HepG2 (cell line): ENCODE measurements around the gene CUL5.

ENCODE experiments used
- CTCF ChIP-seq: sonication (generic); formaldehyde crosslinking; IDR thresholded peaks from 2 replicates; pipeline ENCODE4 v1.5.0; 2020; ENCODE audit warnings: mild to moderate bottlenecking, missing genetic modification reagents, moderate library complexity
- EP300 ChIP-seq, 3 experiments: sonication (generic) in 1 of 3; formaldehyde crosslinking in 1 of 3; IDR thresholded peaks; 2 replicates each; pipeline versions ENCODE4 v1.5.1 to v1.6.1; 2011 to 2020; ENCODE audit warnings: low read depth in 2 of 3, low read length in 2 of 3, borderline replicate concordance in 1 of 3, improper control_type of control experiment in 1 of 3, mild to moderate bottlenecking in 1 of 3, missing genetic modification reagents in 1 of 3, moderate library complexity in 1 of 3
- JUN ChIP-seq: sonication (generic); formaldehyde crosslinking; IDR thresholded peaks from 2 replicates; pipeline ENCODE4 v1.4.0; 2020; ENCODE audit warnings: mild to moderate bottlenecking, missing genetic modification reagents
- ZNF660 ChIP-seq: sonication (generic); formaldehyde crosslinking; IDR thresholded peaks from 2 replicates; pipeline ENCODE4 v1.5.1; 2020; ENCODE audit warnings: mild to moderate bottlenecking, low read depth, missing genetic modification reagents, borderline replicate concordance
- TF ChIP-seq, protein P1 (sequence below), 2 experiments: sonication (generic) in 1 of 2; formaldehyde crosslinking in 1 of 2; IDR thresholded peaks; 2 replicates each; pipeline versions ENCODE4 v1.4.0 to v1.6.1; 2018 to 2020; ENCODE audit warnings: missing genetic modification reagents in 2 of 2, borderline replicate concordance in 1 of 2, low read depth in 1 of 2, mild to moderate bottlenecking in 1 of 2, missing biosample characterization in 1 of 2

DNA sequence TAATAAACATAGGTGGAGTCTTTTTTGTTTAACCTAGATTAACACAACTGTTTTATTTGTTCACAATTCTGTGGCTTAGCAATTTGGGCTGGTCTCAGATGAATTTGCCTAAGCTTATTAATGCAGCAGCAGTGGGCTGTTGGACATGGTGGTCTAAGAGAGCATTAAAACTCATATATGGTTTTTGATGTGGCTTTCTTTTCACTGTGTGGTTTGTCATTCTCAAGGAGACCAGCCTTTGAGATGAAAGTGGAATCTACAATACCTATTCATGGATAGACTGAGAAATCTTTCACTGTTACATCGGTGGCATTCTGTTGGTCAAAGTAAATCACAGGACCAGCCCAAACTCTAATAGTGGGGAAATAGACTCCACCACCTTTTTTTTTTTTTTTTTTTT is 39.6 kb downstream of the CUL5 start:
- TF ChIP-seq EP300 (IDR thresholded peaks at IDR 0.05; ENCODE audit: low read depth in 2 of 2, low read length in 2 of 2) (no peak), EP300 (CRISPR knock-in tag; IDR thresholded peaks at IDR 0.05; ENCODE audit: borderline replicate concordance) (no peak), CTCF (CRISPR knock-in tag) (no peak), ZNF660 (no peak), JUN (no peak)
- TF ChIP-seq, protein P1, sequence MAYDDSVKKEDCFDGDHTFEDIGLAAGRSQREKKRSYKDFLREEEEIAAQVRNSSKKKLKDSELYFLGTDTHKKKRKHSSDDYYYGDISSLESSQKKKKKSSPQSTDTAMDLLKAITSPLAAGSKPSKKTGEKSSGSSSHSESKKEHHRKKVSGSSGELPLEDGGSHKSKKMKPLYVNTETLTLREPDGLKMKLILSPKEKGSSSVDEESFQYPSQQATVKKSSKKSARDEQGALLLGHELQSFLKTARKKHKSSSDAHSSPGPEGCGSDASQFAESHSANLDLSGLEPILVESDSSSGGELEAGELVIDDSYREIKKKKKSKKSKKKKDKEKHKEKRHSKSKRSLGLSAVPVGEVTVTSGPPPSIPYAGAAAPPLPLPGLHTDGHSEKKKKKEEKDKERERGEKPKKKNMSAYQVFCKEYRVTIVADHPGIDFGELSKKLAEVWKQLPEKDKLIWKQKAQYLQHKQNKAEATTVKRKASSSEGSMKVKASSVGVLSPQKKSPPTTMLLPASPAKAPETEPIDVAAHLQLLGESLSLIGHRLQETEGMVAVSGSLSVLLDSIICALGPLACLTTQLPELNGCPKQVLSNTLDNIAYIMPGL (CRISPR knock-in tag; IDR thresholded peaks at IDR 0.05; ENCODE audit: borderline replicate concordance in 1 of 2, low read depth in 1 of 2), result no peak
